CD4-positive, CD25-positive, alpha-beta regulatory T cell (primary cell): ENCODE measurements around the gene CCDC9B. TPM values are rescaled to one million over a fixed set of nuclear protein-coding genes. Genes with fewer than 3 reads are reported as not detected.

Experiments used
- ATAC-seq, 2 donors: fragments of 150-1000 bp; cut with Tn5 transposase; one replicate each; pipeline ENCODE4 v1.10.0; 2021; ENCODE audit warnings: low read depth in 2 of 2, moderate number of reproducible peaks in 2 of 2, moderate library complexity in 1 of 2
- DNase-seq, 3 donors: peaks; one replicate each; pipeline versions ENCODE4 v3.0.0 to v3.0.0-alpha.2; 2012 to 2022; ENCODE audit warnings: mixed read lengths in 1 of 3
- H3K27ac ChIP-seq: one replicate; pipeline ENCODE4 v1.7.0; 2013; ENCODE audit warnings: mild to moderate bottlenecking, low read length; ENCODE audit not compliant: insufficient read depth, poor library complexity, severe bottlenecking
- H3K27me3 ChIP-seq: one replicate; pipeline ENCODE4 v1.7.0; 2013; ENCODE audit warnings: low read length; ENCODE audit not compliant: control insufficient read depth, insufficient read depth
- H3K36me3 ChIP-seq: one replicate; pipeline ENCODE4 v1.7.0; 2013; ENCODE audit warnings: mild to moderate bottlenecking, low read length, moderate library complexity; ENCODE audit not compliant: control insufficient read depth, insufficient read depth
- H3K4me1 ChIP-seq: 2 replicates; pipeline ENCODE4 v1.7.0; 2013; ENCODE audit warnings: mild to moderate bottlenecking, low read length; ENCODE audit not compliant: insufficient read depth, control insufficient read depth, poor library complexity, severe bottlenecking
- H3K4me3 ChIP-seq: one replicate; pipeline ENCODE4 v1.7.0; 2013; ENCODE audit warnings: low read depth, mild to moderate bottlenecking, low read length, moderate library complexity
- H3K9me3 ChIP-seq, 2 experiments: 1 replicate in 1 of 2; 2 replicates in 1 of 2; pipeline ENCODE4 v1.7.0; 2013; ENCODE audit warnings: low read length in 2 of 2, mild to moderate bottlenecking in 1 of 2, moderate library complexity in 1 of 2; ENCODE audit not compliant: control insufficient read depth in 2 of 2
- H3K27ac Mint-ChIP-seq, 3 donors: one replicate each; pipeline ENCODE4 v1.8.0; 2020 to 2022; ENCODE audit warnings: mild to moderate bottlenecking in 3 of 3, mixed read lengths in 3 of 3, moderate library complexity in 2 of 3
- H3K27me3 Mint-ChIP-seq: one replicate; pipeline ENCODE4 v1.8.0; 2022; ENCODE audit warnings: mild to moderate bottlenecking, mixed read lengths
- H3K36me3 Mint-ChIP-seq: one replicate; pipeline ENCODE4 v1.8.0; 2020; ENCODE audit warnings: mixed read lengths
- H3K4me1 Mint-ChIP-seq, 4 donors: one replicate each; pipeline ENCODE4 v1.8.0; 2020 to 2022; ENCODE audit warnings: mixed read lengths in 4 of 4, mild to moderate bottlenecking in 1 of 4
- H3K4me3 Mint-ChIP-seq, 4 donors: one replicate each; pipeline ENCODE4 v1.8.0; 2020 to 2022; ENCODE audit warnings: mild to moderate bottlenecking in 4 of 4, mixed read lengths in 4 of 4, moderate library complexity in 3 of 4
- H3K9me3 Mint-ChIP-seq, 7 donors: one replicate each; pipeline ENCODE4 v1.8.0; 2020 to 2022; ENCODE audit warnings: mixed read lengths in 7 of 7, mild to moderate bottlenecking in 3 of 7, moderate library complexity in 2 of 7
- polyA plus RNA-seq, 4 donors: library from polyadenylated mRNA; unstranded; fragments of 300-500 nt; fragmentation: Illumina TruSeq; gene quantifications; one replicate each; pipeline ENCODE4 v1.2.3, GENCODE V29; 2021
- total RNA-seq: library from RNA; stranded (reverse); gene quantifications from one replicate; pipeline ENCODE4 v1.2.3, GENCODE V29; 2022

The CCDC9B gene
- total and polyA plus RNA-seq, 5 donors from 2014 or later = 0.10 to 3.7 TPM; not detected in 3

DNA sequence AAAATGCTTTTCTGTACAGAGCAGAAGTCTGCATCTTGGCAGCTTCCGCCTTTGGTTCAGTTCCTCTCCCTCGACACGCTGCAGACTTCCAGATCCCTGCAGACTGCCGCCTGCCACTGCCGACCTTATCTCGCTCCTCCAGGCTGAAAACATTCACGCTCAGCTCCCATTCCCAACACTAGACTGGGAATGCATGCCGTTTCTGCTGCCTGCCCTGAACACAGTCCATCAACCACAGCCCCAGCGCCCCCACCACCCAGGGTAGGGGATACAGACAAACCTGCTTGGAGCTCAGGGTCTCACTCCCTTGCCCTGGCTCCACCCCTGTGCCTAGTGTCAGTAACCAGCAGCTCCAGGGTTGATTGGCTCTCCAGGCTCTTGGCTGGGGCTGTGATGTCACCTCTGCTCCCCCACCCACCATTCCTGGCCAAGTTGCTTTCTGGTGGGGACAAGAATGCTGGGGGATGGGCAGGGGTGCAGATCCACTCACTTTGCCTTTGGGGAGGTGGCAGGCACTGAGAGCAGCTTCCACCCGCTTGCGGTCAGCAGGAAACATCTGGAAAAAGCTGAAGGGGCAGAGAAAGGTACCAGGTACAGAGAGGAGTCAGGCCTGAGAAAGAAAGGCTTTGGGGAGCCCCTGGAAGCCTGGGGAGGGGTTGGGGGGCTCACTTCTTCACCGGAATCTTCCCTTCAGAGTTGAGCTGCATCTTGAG, 39.1 kb downstream of the CCDC9B start:
- Histone ChIP-seq H3K4me1 (peaks cover 14% of the 10 kb centered on the region), H3K9me3 (peaks cover 5% of the 10 kb centered on the region in 2 experiments), H3K36me3 (peaks cover 63% of the 10 kb centered on the region), H3K4me3 (no peak overlapping the region), H3K27me3 (no peaks in the 10 kb centered on the region), H3K27ac (no peak overlapping the region)
- Mint-ChIP-seq H3K4me1 (peaks cover 5 to 37% (median 28%) of the 10 kb centered on the region in 4 donors), H3K9me3 (peaks cover 0 to 11% (median 0%) of the 10 kb centered on the region in 7 donors), H3K27me3 (no peaks in the 10 kb centered on the region), H3K4me3 (no peak overlapping the region), H3K27ac (peak overlapping the region in 1 of 3 donors; percentile 46), H3K36me3 (peaks cover 56% of the 10 kb centered on the region)
- ATAC-seq (no peak), DNase-seq (no peak)

DNA sequence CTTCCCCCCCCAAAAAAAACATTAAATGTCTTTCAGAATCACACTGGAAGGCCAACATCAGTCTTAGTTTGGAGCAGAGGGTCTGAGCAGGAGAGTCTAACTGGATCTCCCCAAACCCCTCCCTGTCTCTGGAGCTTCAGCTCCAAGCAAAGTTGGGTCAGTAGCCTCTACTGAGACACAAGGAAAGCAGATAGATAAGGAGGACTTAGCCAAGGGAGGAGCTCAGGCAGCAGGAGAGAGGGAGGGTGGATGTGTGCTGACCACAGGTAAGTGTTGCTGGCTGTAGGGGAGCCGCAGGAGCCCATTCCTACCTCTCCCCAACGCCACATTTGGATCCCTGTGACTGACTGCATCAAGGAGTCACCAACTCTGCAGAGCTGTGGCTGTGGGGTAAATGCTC, 40.0 kb downstream of the CCDC9B start:
- H3K4me3 ChIP-seq = no peak overlapping the region
- peak overlapping the region in 1 of 4 donors; percentile 63 for H3K4me3 Mint-ChIP-seq
- H3K27me3 ChIP-seq = no peaks in the 10 kb centered on the region
- H3K27ac Mint-ChIP-seq = no peak overlapping the region
- peaks cover 5% of the 10 kb centered on the region in 2 experiments for H3K9me3 ChIP-seq
- H3K4me1 ChIP-seq = peaks cover 6% of the 10 kb centered on the region
- H3K9me3 Mint-ChIP-seq = peaks cover 0 to 11% (median 0%) of the 10 kb centered on the region in 7 donors
- peaks cover 0 to 30% (median 20%) of the 10 kb centered on the region in 4 donors for H3K4me1 Mint-ChIP-seq
- H3K36me3 ChIP-seq = peaks cover 65% of the 10 kb centered on the region
- H3K36me3 Mint-ChIP-seq = peaks cover 62% of the 10 kb centered on the region
- ATAC-seq (no peak), DNase-seq (no peak)
- no peak overlapping the region for H3K27ac ChIP-seq
- H3K27me3 Mint-ChIP-seq = no peaks in the 10 kb centered on the region

DNA sequence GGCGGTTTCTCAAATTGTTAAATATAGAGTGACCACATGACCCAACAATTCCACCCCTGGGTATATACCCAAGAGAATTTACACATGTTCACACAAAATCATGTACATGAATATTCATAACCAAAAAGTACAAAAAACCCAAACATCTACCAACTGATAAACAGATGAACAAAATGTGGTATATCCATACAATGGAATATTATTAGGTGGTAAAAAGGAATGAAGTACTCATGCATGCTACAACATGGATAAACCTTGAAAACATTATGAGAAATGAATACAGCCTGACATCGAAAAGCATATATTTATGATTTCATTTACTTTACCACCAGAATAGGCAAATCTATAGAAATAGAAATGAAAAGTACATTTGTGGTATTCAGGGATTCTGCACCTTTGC, 40.4 kb downstream of the CCDC9B start:
- H3K4me3 Mint-ChIP-seq = peak overlapping the region in 1 of 4 donors; percentile 63
- peaks cover 66% of the 10 kb centered on the region for H3K36me3 Mint-ChIP-seq

DNA sequence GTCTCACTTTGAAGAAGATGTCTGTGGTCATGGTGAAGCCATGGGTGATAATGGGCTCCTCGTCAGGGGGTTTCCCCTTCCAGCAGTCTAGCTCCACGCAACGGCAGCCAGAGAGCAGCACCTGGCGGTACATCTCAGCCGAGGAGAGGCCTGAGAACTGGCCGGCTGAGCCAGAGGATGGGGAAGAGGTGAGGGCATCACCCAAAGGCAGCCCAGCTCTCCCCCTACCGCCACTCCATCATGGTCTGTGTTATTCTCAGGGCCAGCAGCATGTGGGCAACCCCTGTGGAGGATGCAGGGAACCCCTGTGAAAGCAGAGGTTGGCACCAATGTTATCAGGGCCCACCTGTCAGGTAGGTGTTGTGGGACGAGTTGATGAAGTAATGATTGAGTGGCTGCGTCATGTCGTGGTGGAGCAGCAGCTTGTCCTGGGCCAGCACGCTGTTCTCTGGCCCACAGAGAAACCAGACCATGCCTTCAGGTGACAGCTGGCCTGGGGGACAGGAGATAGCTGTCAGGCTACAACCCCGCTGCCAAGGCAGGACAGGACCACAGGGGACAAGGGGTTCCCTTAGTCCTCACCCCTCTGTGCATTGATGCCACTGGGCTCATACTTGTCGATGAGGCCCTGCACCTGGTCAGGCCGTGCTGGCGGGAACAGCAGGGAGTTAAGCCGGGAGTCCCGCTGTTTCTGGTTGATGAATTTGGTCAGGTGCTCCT, 42.4 kb downstream of the CCDC9B start:
- no peak overlapping the region for H3K27ac ChIP-seq
- peaks cover 5% of the 10 kb centered on the region in 2 experiments for H3K9me3 ChIP-seq
- peaks cover 0 to 11% (median 0%) of the 10 kb centered on the region in 7 donors for H3K9me3 Mint-ChIP-seq
- peaks cover 80% of the 10 kb centered on the region for H3K36me3 ChIP-seq
- no peaks in the 10 kb centered on the region for H3K27me3 Mint-ChIP-seq
- no peak for DNase-seq
- peaks cover 0 to 6% (median 5%) of the 10 kb centered on the region in 4 donors for H3K4me1 Mint-ChIP-seq
- H3K4me3 Mint-ChIP-seq = no peak overlapping the region
- ATAC-seq = no peak
- H3K4me1 ChIP-seq = no peaks in the 10 kb centered on the region
- H3K27me3 ChIP-seq = no peaks in the 10 kb centered on the region
- peaks cover 54% of the 10 kb centered on the region for H3K36me3 Mint-ChIP-seq
- no peak overlapping the region for H3K4me3 ChIP-seq
- no peak overlapping the region for H3K27ac Mint-ChIP-seq

More for the DNA sequence above, 40.4 kb downstream of the CCDC9B start:
- H3K4me1 Mint-ChIP-seq = peaks cover 0 to 26% (median 19%) of the 10 kb centered on the region in 4 donors
- DNase-seq (no peak), ATAC-seq (no peak)
- H3K27ac Mint-ChIP-seq = no peak overlapping the region
- no peaks in the 10 kb centered on the region for H3K27me3 Mint-ChIP-seq
- Histone ChIP-seq H3K9me3 (peaks cover 5% of the 10 kb centered on the region in 2 experiments), H3K27ac (no peak overlapping the region), H3K36me3 (peaks cover 68% of the 10 kb centered on the region), H3K27me3 (no peaks in the 10 kb centered on the region), H3K4me1 (peaks cover 2% of the 10 kb centered on the region), H3K4me3 (no peak overlapping the region)
- peaks cover 0 to 11% (median 0%) of the 10 kb centered on the region in 7 donors for H3K9me3 Mint-ChIP-seq

DNA sequence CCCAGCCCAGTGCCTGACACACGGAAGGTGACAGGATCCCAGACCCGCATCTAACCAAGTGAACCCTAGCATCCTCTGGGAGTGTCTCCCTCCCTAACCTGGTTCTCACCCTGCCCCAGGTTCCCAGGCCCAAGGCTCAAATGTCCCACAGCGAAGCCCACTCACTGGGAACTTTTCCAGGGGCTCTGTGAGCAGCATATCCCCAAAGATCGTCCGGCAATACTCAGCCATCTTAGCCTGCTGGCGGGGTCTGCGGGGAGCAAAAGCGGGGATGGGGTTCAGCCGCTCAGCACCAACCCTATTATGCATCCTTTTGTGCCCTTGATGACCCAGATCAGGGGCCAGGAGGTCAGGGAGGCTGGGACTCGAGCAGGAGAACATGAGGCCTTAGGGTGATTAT, 43.4 kb downstream of the CCDC9B start:
- H3K9me3 ChIP-seq = peaks cover 5% of the 10 kb centered on the region in 2 experiments
- Mint-ChIP-seq H3K27ac (peak overlapping the region in 1 of 3 donors; percentile 52), H3K4me1 (peaks cover 0 to 5% (median 4%) of the 10 kb centered on the region in 4 donors), H3K36me3 (peaks cover 50% of the 10 kb centered on the region), H3K4me3 (no peak overlapping the region), H3K27me3 (no peaks in the 10 kb centered on the region), H3K9me3 (peaks cover 0 to 11% (median 0%) of the 10 kb centered on the region in 7 donors)
- no peaks in the 10 kb centered on the region for H3K27me3 ChIP-seq
- DNase-seq (no peak), ATAC-seq (no peak)
- no peak overlapping the region for H3K27ac ChIP-seq
- H3K4me3 ChIP-seq = no peak overlapping the region
- H3K36me3 ChIP-seq = peaks cover 77% of the 10 kb centered on the region
- H3K4me1 ChIP-seq = no peaks in the 10 kb centered on the region

DNA sequence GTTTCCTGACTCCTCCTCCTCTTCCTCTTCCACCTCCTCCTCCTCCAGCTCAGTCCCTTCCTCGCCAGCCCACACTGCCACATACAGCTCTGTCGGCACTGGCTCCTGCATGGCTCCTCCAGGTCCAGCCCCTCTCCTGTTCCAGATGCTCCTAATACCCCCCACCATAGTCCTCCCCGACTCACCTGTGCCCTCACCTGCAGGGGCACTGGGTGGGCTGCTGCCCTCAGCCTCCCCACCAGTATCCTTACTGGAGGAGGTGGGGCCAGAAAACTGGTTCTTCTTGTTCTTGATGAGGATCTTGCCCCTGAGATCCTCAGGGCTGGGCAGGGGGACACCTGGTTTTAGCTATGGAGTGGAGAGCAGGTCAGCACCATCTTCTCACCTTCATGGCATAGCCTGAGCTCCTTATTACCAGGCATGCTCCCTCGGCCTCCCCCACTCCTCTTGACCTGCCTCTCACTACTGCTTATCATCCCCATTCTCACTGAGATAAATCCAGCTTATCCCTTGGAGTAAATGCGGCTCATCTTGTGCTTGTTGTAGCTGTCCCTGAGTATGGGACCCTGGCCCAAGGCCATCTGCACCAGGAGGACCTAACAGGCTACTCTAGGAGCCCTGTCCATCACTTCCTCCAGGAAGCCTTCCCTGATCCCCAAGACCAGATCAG, 44.0 kb downstream of the CCDC9B start:
- DNase-seq = no peak
- H3K4me3 ChIP-seq = no peak overlapping the region
- Mint-ChIP-seq H3K4me3 (no peak overlapping the region), H3K27ac (peak overlapping the region in 2 of 3 donors; percentile 52 to 80), H3K4me1 (peaks cover 0 to 5% (median 4%) of the 10 kb centered on the region in 4 donors), H3K27me3 (no peaks in the 10 kb centered on the region), H3K9me3 (peaks cover 0 to 11% (median 0%) of the 10 kb centered on the region in 7 donors), H3K36me3 (peaks cover 49% of the 10 kb centered on the region)
- H3K27ac ChIP-seq = no peak overlapping the region
- no peak for ATAC-seq
- no peaks in the 10 kb centered on the region for H3K4me1 ChIP-seq
- H3K9me3 ChIP-seq = peaks cover 5% of the 10 kb centered on the region in 2 experiments
- peaks cover 74% of the 10 kb centered on the region for H3K36me3 ChIP-seq
- H3K27me3 ChIP-seq = no peaks in the 10 kb centered on the region

DNA sequence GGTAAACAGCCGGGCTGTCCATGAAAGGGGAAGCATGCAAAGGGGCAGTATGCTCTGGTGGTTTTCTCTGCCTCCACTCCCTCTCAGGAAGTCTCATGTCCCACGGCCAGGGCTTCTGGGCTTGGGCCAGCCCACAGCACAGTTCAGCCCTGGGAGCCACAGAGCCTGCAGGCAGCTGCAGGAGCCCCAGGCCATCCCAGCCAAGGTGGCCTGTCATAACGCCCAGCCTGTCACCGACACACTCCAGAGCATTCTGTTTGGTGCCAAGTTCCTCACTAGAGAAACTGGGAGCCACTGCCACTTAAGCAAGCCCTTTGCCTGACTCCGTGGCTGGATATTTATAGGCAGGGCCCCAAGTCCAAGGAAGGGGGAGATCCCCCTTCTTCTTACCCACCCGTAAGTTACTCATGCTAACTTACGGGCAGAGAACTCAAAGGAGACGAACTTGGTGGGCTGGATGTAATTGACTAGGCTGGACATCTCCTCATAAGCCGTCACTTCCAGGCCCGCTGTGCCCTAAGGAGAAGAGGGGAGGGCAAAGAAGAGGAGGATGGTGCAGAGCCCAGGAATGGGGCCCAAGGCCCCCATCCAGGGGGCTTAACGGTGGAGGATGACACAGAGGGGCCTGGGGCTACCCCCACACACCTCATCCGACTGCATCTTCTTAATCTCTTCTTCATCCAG, 44.7 kb downstream of the CCDC9B start:
- H3K27ac Mint-ChIP-seq = peak overlapping the region in 2 of 3 donors; percentile 37 to 59
- no peak for ATAC-seq

More for the DNA sequence above, 44.7 kb downstream of the CCDC9B start:
- H3K27ac ChIP-seq = no peak overlapping the region
- Mint-ChIP-seq H3K4me3 (no peak overlapping the region), H3K4me1 (peaks cover 0 to 5% (median 4%) of the 10 kb centered on the region in 4 donors), H3K36me3 (peaks cover 44% of the 10 kb centered on the region), H3K9me3 (peaks cover 0 to 11% (median 0%) of the 10 kb centered on the region in 7 donors), H3K27me3 (no peaks in the 10 kb centered on the region)
- DNase-seq = no peak
- H3K9me3 ChIP-seq = peaks cover 5% of the 10 kb centered on the region in 2 experiments
- peaks cover 68% of the 10 kb centered on the region for H3K36me3 ChIP-seq
- H3K27me3 ChIP-seq = no peaks in the 10 kb centered on the region
- no peak overlapping the region for H3K4me3 ChIP-seq
- no peaks in the 10 kb centered on the region for H3K4me1 ChIP-seq
